ENCODE results near the gene ANKRD34C. TPM values are rescaled to one million over a fixed set of nuclear protein-coding genes. Genes with fewer than 3 reads are reported as not detected.
"Not testable (repeated sequence)": the region's sequence is repeated elsewhere in the genome, so short reads cannot be mapped to it uniquely, and the experiment has no call there.

ANKRD34C gene
- polyA plus RNA-seq, 1 donor from 2014 or later, result not detected

DNA sequence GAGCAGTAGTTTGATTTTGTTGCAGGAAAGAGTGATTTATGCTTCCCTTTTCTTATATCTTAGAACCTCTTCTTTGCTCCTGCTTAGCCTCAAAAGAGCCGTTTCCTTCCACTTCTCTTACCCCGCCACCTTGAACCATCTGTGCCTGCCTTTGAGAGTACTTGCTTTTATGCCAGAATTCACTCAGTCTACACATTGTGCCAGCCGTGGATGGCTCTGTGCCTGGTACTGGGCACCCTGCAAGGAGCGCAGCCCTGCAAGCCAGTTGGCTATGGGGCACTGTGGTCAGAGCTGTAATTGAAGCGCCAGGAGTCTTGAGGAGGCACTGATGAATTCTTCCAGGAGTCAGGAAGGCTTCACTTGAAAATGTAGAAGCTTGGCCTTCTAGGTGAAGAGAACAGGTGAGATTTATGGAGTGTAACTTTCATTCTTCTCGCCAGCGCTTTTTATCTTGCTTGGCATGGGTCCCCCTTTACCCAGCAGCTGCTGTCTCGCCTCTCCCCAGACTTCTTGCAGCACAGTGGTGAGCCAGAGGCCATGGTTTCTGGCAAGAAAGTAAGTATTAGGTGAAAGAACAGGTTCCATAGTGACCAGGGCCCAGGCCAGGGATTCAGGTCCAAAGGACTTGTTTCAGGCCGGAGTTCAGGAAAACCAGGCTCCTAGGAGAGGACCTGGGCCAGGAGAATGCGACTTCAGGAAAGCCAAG lies 33.3 kb downstream of the ANKRD34C start:
- no peak for TF ChIP-seq EP300 (conservative IDR thresholded peaks at IDR 0.05; ENCODE audit: poor library complexity, severe bottlenecking)
- TF ChIP-seq SMC3 (conservative IDR thresholded peaks at IDR 0.05; ENCODE audit: poor library complexity), result no peak
- no peak for TF ChIP-seq TAF1 (IDR thresholded peaks at IDR 0.05; ENCODE audit: low read depth)
- no peak for TF ChIP-seq EZH2 (IDR thresholded peaks at IDR 0.05; ENCODE audit: borderline replicate concordance, insufficient read depth, low read length, poor library complexity, severe bottlenecking)
- TF ChIP-seq, protein P1, sequence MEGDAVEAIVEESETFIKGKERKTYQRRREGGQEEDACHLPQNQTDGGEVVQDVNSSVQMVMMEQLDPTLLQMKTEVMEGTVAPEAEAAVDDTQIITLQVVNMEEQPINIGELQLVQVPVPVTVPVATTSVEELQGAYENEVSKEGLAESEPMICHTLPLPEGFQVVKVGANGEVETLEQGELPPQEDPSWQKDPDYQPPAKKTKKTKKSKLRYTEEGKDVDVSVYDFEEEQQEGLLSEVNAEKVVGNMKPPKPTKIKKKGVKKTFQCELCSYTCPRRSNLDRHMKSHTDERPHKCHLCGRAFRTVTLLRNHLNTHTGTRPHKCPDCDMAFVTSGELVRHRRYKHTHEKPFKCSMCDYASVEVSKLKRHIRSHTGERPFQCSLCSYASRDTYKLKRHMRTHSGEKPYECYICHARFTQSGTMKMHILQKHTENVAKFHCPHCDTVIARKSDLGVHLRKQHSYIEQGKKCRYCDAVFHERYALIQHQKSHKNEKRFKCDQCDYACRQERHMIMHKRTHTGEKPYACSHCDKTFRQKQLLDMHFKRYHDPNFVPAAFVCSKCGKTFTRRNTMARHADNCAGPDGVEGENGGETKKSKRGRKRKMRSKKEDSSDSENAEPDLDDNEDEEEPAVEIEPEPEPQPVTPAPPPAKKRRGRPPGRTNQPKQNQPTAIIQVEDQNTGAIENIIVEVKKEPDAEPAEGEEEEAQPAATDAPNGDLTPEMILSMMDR (IDR thresholded peaks at IDR 0.05; ENCODE audit: poor library complexity, severe bottlenecking), result no peak
- TF ChIP-seq, protein P2, sequence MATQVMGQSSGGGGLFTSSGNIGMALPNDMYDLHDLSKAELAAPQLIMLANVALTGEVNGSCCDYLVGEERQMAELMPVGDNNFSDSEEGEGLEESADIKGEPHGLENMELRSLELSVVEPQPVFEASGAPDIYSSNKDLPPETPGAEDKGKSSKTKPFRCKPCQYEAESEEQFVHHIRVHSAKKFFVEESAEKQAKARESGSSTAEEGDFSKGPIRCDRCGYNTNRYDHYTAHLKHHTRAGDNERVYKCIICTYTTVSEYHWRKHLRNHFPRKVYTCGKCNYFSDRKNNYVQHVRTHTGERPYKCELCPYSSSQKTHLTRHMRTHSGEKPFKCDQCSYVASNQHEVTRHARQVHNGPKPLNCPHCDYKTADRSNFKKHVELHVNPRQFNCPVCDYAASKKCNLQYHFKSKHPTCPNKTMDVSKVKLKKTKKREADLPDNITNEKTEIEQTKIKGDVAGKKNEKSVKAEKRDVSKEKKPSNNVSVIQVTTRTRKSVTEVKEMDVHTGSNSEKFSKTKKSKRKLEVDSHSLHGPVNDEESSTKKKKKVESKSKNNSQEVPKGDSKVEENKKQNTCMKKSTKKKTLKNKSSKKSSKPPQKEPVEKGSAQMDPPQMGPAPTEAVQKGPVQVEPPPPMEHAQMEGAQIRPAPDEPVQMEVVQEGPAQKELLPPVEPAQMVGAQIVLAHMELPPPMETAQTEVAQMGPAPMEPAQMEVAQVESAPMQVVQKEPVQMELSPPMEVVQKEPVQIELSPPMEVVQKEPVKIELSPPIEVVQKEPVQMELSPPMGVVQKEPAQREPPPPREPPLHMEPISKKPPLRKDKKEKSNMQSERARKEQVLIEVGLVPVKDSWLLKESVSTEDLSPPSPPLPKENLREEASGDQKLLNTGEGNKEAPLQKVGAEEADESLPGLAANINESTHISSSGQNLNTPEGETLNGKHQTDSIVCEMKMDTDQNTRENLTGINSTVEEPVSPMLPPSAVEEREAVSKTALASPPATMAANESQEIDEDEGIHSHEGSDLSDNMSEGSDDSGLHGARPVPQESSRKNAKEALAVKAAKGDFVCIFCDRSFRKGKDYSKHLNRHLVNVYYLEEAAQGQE (IDR thresholded peaks at IDR 0.05; ENCODE audit: borderline replicate concordance), result no peak
- no peak for TF ChIP-seq POLR2AphosphoS5 (IDR thresholded peaks at IDR 0.05)
- TF ChIP-seq RAD21 (conservative IDR thresholded peaks at IDR 0.05), result no peak
- TF ChIP-seq MXI1 (conservative IDR thresholded peaks at IDR 0.05; ENCODE audit: poor library complexity, severe bottlenecking), result no peak
- H3K27ac ChIP-seq (ENCODE audit: low read length), result no peak overlapping the region
- H3K79me2 ChIP-seq (replicated peaks; ENCODE audit: insufficient read depth, low read length), result peaks cover 2% of the 10 kb centered on the region
- H4K20me1 ChIP-seq (ENCODE audit: insufficient read depth), result no peaks in the 10 kb centered on the region
- no peak overlapping the region for H3K4me3 ChIP-seq (ENCODE audit: low read length)
- peaks cover 17% of the 10 kb centered on the region for H3K36me3 ChIP-seq (ENCODE audit: insufficient read depth, low read length)
- H3K9ac ChIP-seq (ENCODE audit: low read length), result no peak overlapping the region
- H3F3A ChIP-seq (ENCODE audit: insufficient read depth, low read length, poor library complexity, severe bottlenecking), result no peaks in the 10 kb centered on the region
- no peaks in the 10 kb centered on the region for H3K27me3 ChIP-seq (ENCODE audit: insufficient read depth, low read depth, low read length)
- H2AFZ ChIP-seq (ENCODE audit: low read depth, low read length), result no peak overlapping the region
- no peaks in the 10 kb centered on the region for H3K9me3 ChIP-seq (ENCODE audit: low read length)
- no peak overlapping the region for H3K4me2 ChIP-seq (ENCODE audit: low read length)
- no peaks in the 10 kb centered on the region for H3K9me2 ChIP-seq (ENCODE audit: insufficient read depth, low read length)

DNA sequence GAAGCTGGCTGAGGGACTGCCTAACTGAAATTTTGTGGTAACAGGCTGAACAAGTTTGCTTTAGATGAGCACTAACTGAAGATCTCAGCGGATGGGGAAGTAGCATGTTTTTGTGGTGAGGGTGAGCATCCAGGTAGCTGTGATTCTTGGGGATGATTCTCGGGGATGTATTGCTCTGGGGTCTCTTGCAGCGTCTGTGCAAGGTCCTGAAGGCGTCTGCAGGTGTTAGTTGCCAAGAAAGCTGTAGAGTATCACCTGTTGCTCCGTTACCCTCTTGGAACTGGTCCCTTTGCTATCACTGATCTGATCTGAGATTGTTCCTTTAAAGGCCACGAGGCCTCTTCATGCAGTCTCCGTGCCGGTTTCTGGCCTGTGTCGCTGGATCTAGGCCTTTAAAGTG lies 34.3 kb downstream of the ANKRD34C start:
- peaks cover 17% of the 10 kb centered on the region for H3K36me3 ChIP-seq (ENCODE audit: insufficient read depth, low read length)
- no peaks in the 10 kb centered on the region for H3F3A ChIP-seq (ENCODE audit: insufficient read depth, low read length, poor library complexity, severe bottlenecking)
- H3K9me3 ChIP-seq (ENCODE audit: low read length), result no peaks in the 10 kb centered on the region
- no peaks in the 10 kb centered on the region for H3K9me2 ChIP-seq (ENCODE audit: insufficient read depth, low read length)
- no peak overlapping the region for H3K27ac ChIP-seq (ENCODE audit: low read length)
- H2AFZ ChIP-seq (ENCODE audit: low read depth, low read length), result no peak overlapping the region
- no peaks in the 10 kb centered on the region for H4K20me1 ChIP-seq (ENCODE audit: insufficient read depth)
- TF ChIP-seq RAD21 (conservative IDR thresholded peaks at IDR 0.05) (no peak), EP300 (conservative IDR thresholded peaks at IDR 0.05; ENCODE audit: poor library complexity, severe bottlenecking) (no peak), MXI1 (conservative IDR thresholded peaks at IDR 0.05; ENCODE audit: poor library complexity, severe bottlenecking) (no peak), TAF1 (IDR thresholded peaks at IDR 0.05; ENCODE audit: low read depth) (no peak), POLR2AphosphoS5 (IDR thresholded peaks at IDR 0.05) (no peak)
- TF ChIP-seq, protein P2 (IDR thresholded peaks at IDR 0.05; ENCODE audit: borderline replicate concordance), result no peak
- TF ChIP-seq, protein P1 (IDR thresholded peaks at IDR 0.05; ENCODE audit: poor library complexity, severe bottlenecking), result no peak
- no peak overlapping the region for H3K4me3 ChIP-seq (ENCODE audit: low read length)
- H3K4me2 ChIP-seq (ENCODE audit: low read length), result no peak overlapping the region
- H3K79me2 ChIP-seq (replicated peaks; ENCODE audit: insufficient read depth, low read length), result peaks cover 2% of the 10 kb centered on the region
- no peaks in the 10 kb centered on the region for H3K27me3 ChIP-seq (ENCODE audit: insufficient read depth, low read depth, low read length)
- no peak overlapping the region for H3K9ac ChIP-seq (ENCODE audit: low read length)

DNA sequence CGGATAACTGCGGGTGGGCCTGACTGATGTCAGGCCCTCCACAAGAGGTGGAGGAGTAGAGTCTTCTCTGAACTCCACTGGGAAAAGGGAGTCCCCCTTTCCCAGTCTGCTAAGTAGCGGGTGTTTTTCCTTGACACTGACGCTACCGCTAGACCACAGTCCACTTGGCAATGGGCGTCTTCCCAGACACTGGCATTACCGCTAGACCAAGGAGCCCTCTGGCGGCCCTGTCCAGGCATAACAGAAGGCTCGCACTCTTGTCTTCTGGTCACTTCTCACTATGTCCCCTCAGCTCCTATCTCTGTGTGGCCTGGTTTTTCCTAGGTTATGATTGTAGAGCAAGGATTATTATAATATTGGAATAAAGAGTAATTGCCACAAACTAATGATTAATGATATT lies 37.5 kb downstream of the ANKRD34C start:
- H2AFZ ChIP-seq (ENCODE audit: low read depth, low read length); H3K4me3 ChIP-seq (ENCODE audit: low read length); H3K79me2 ChIP-seq (replicated peaks; ENCODE audit: insufficient read depth, low read length); H3K9me2 ChIP-seq (ENCODE audit: insufficient read depth, low read length); H3K27ac ChIP-seq (ENCODE audit: low read length); H4K20me1 ChIP-seq (ENCODE audit: insufficient read depth); H3K27me3 ChIP-seq (ENCODE audit: insufficient read depth, low read depth, low read length); H3K9ac ChIP-seq (ENCODE audit: low read length); H3F3A ChIP-seq (ENCODE audit: insufficient read depth, low read length, poor library complexity, severe bottlenecking); H3K9me3 ChIP-seq (ENCODE audit: low read length); H3K4me2 ChIP-seq (ENCODE audit: low read length): not testable (repeated sequence)
- peaks cover 17% of the 10 kb centered on the region for H3K36me3 ChIP-seq (ENCODE audit: insufficient read depth, low read length)

All from neural cell (in vitro differentiated cells).